Peyer's patch (tissue), 4 donors: ENCODE data around the gene HSPB6. TPM values are rescaled to one million over a fixed set of nuclear protein-coding genes. Genes with fewer than 3 reads are reported as not detected.

Source experiments
- DNase-seq, 3 donors: peaks; one replicate each; pipeline ENCODE4 v3.0.0-alpha.2; 2017 to 2019
- H3K27ac ChIP-seq, 4 donors: fragments of 200-600 bp; sonication (generic); one replicate each; pipeline ENCODE4 v1.5.1; 2016 to 2019
- H3K27me3 ChIP-seq, 2 donors: fragments of 200-600 bp; sonication (generic); one replicate each; pipeline ENCODE4 v1.5.1; 2019
- H3K36me3 ChIP-seq, 3 donors: fragments of 200-600 bp; sonication (generic); one replicate each; pipeline ENCODE4 v1.5.1; 2016 to 2019
- H3K4me1 ChIP-seq, 4 donors: fragments of 200-600 bp; sonication (generic); one replicate each; pipeline ENCODE4 v1.5.1; 2016 to 2019
- H3K4me3 ChIP-seq, 4 donors: fragments of 200-600 bp; sonication (generic); 1 replicate in 3 of 4; 2 replicates in 1 of 4; pipeline ENCODE4 v1.5.1; 2016 to 2019; ENCODE audit warnings: mild to moderate bottlenecking in 1 of 4
- H3K9me3 ChIP-seq, 4 donors: fragments of 200-600 bp; sonication (generic); one replicate each; pipeline ENCODE4 v1.5.1; 2016 to 2019; ENCODE audit warnings: mild to moderate bottlenecking in 1 of 4
- POLR2A ChIP-seq, 2 donors: fragments of 450-650 bp; IDR thresholded peaks; one replicate each; pipeline ENCODE4 v1.5.1; 2017; ENCODE audit warnings: antibody characterized with exemption in 2 of 2, mild to moderate bottlenecking in 2 of 2, moderate library complexity in 2 of 2
- total RNA-seq, 4 donors: library from RNA; depleted of rRNA; stranded (reverse); fragments of >200 nt; gene quantifications; one replicate each; pipeline ENCODE4 v1.1.0, GENCODE V29; 2016
- TF ChIP-seq, protein P1 (sequence below), 6 experiments: fragments of 450-650 bp in 4 of 6; fragments of 200-600 bp in 2 of 6; sonication (generic) in 1 of 6; IDR thresholded peaks; one replicate each; pipeline ENCODE4 v1.5.1; 2017 to 2019; ENCODE audit warnings: antibody characterized with exemption in 6 of 6, mild to moderate bottlenecking in 3 of 6, moderate library complexity in 1 of 6

Gene HSPB6
- total RNA-seq, 4 donors from 2014 or later = 9.2 to 19.8 (median 13.6) TPM

DNA sequence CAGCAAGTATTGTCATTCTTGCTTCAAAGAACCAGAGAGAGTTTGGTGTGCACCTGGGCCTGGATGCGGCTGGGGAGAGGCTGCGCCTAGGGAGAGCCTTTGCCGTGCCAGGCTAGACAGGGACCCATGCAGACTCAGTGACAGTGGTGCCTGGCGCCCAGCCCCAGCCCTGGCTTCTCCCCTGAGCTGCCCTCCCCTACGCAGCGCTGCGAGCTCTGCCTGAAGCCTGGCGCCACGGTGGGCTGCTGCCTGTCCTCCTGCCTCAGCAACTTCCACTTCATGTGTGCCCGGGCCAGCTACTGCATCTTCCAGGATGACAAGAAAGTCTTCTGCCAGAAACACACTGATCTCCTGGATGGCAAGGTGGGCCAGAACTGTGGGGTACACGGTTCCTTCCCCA is 27.1 kb downstream of the HSPB6 start:
- Histone ChIP-seq H3K4me1 (no peaks in the 10 kb centered on the region), H3K36me3 (peaks cover 0 to 100% (median 4%) of the 10 kb centered on the region in 3 donors), H3K9me3 (no peaks in the 10 kb centered on the region), H3K27me3 (no peaks in the 10 kb centered on the region), H3K4me3 (no peak overlapping the region), H3K27ac (no peak overlapping the region)
- no peak for TF ChIP-seq POLR2A (IDR thresholded peaks at IDR 0.05)
- TF ChIP-seq, protein P1, sequence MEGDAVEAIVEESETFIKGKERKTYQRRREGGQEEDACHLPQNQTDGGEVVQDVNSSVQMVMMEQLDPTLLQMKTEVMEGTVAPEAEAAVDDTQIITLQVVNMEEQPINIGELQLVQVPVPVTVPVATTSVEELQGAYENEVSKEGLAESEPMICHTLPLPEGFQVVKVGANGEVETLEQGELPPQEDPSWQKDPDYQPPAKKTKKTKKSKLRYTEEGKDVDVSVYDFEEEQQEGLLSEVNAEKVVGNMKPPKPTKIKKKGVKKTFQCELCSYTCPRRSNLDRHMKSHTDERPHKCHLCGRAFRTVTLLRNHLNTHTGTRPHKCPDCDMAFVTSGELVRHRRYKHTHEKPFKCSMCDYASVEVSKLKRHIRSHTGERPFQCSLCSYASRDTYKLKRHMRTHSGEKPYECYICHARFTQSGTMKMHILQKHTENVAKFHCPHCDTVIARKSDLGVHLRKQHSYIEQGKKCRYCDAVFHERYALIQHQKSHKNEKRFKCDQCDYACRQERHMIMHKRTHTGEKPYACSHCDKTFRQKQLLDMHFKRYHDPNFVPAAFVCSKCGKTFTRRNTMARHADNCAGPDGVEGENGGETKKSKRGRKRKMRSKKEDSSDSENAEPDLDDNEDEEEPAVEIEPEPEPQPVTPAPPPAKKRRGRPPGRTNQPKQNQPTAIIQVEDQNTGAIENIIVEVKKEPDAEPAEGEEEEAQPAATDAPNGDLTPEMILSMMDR (IDR thresholded peaks at IDR 0.05) = no peak
- DNase-seq = no peak

DNA sequence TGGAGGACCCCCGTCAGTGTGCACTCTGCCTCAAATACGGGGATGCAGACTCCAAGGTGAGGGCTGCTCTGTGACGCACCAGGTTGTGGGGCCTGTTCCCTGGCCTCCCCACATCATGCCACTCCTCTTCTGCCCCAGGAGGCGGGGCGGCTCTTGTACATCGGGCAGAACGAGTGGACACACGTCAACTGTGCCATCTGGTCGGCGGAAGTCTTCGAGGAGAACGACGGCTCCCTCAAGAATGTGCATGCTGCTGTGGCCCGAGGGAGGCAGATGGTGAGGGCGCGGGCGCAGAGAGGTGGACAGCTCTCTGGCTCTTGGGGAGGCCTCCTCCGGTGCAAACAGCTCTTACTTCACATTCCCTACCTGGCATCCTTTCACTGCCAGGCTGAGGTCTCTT is 27.8 kb downstream of the HSPB6 start:
- no peaks in the 10 kb centered on the region for H3K4me1 ChIP-seq
- H3K27ac ChIP-seq = no peak overlapping the region
- peaks cover 0 to 100% (median 4%) of the 10 kb centered on the region in 3 donors for H3K36me3 ChIP-seq
- no peak for DNase-seq
- no peak for TF ChIP-seq POLR2A (IDR thresholded peaks at IDR 0.05)
- TF ChIP-seq, protein P1 (IDR thresholded peaks at IDR 0.05) = no peak
- no peak overlapping the region for H3K4me3 ChIP-seq
- no peaks in the 10 kb centered on the region for H3K9me3 ChIP-seq
- H3K27me3 ChIP-seq = no peaks in the 10 kb centered on the region

DNA sequence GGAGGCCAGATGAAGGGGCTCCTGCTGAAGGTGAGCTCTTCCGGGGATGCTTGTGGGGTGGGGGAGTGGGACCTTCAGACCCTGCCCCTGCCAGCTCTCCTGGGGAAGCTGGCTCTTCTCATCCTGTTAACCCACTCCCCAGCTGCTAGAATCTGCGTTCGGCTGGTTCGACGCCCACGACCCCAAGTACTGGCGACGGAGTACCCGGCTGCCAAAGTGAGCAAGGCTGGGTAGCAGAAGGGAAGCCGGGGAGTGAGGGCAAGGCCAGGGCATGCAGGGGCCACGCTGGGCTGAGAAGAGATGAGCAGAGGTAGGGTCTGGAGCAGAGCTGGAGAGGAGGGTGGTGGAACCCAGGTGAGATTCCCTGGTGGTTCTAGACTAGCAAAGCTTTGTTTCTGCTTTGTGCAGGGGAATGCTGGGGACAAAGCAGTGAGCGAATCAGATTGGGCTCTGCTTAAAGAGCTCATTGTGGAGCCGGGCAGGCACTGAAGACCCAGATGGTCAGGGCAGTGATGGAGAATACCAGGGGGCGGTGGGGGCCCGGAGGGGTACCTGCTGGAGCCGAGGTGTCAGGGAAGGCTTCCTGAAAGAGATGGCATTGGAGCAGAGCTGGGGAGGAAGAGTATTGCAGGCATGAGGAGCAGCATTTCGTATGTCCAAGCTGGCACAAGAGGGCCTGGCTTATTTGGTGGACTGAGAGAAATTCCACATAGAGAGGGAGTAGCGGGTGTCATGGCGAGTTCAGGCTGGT is 28.7 kb downstream of the HSPB6 start:
- no peak for DNase-seq
- Histone ChIP-seq H3K4me1 (no peaks in the 10 kb centered on the region), H3K36me3 (peaks cover 0 to 100% (median 4%) of the 10 kb centered on the region in 3 donors), H3K4me3 (no peak overlapping the region), H3K9me3 (no peaks in the 10 kb centered on the region), H3K27ac (no peak overlapping the region), H3K27me3 (no peaks in the 10 kb centered on the region)
- TF ChIP-seq, protein P1 (IDR thresholded peaks at IDR 0.05) = no peak
- no peak for TF ChIP-seq POLR2A (IDR thresholded peaks at IDR 0.05)

DNA sequence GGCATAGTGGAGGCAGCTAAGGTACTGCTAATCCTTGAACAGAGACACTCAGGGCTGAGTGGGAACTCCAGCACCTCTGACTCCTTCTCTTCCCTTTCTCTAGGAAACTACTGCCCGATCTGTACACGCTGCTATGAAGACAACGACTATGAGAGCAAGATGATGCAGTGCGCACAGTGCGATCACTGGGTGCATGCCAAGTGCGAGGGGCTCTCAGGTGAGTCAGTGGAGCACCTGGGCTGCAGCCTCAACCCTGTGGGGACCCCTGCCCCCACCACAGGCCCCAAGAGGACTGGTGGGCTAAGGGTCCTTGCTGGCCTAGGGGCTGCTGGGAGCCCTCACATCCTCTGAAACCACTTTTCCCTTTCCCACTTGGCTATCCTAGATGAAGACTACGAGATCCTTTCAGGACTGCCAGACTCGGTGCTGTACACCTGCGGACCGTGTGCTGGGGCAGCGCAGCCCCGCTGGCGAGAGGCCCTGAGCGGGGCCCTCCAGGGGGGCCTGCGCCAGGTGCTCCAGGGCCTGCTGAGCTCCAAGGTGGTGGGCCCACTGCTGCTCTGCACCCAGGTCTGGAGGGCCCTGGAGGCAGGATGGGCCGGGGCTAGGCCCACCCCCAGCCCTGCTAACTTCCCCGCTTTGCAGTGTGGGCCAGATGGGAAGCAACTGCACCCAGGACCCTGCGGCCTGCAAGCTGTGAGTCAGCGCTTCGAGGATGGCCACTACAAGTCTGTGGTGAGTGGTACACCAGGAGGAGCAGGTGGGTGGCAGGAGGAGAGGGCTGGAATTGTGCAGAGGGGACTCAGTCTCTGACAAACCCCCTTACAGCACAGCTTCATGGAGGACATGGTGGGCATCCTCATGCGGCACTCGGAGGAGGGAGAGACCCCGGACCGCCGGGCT is 29.5 kb downstream of the HSPB6 start:
- Histone ChIP-seq H3K27me3 (no peaks in the 10 kb centered on the region), H3K4me3 (no peak overlapping the region), H3K9me3 (no peaks in the 10 kb centered on the region), H3K36me3 (peaks cover 0 to 100% (median 4%) of the 10 kb centered on the region in 3 donors), H3K4me1 (no peaks in the 10 kb centered on the region), H3K27ac (no peak overlapping the region)
- no peak for DNase-seq
- TF ChIP-seq POLR2A (IDR thresholded peaks at IDR 0.05) = no peak
- TF ChIP-seq, protein P1 (IDR thresholded peaks at IDR 0.05) = no peak

DNA sequence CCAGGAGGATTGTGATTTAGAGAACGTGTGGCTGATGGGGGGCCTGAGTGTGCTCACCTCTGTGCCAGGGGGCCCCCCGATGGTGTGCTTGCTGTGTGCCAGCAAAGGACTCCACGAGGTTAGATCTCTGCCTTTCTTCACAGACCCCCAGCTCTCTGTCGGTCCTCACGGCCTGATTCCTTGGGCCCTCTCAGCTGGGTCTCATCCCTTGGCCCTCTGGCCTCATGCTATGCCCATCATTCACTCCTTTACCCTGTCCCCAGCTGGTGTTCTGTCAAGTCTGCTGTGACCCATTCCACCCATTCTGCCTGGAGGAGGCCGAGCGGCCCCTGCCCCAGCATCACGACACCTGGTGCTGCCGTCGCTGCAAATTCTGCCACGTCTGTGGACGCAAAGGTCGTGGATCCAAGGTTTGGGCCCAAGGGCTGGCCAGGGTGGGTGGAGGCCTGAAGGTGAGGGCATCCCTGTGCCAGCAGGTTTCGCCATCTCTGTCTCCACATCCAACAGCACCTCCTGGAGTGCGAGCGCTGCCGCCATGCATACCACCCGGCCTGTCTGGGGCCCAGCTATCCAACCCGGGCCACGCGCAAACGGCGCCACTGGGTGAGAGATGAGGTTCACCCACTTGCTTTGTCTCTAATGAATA is 31.5 kb downstream of the HSPB6 start:
- no peaks in the 10 kb centered on the region for H3K4me1 ChIP-seq
- no peak for DNase-seq
- no peak overlapping the region for H3K4me3 ChIP-seq
- H3K27ac ChIP-seq = no peak overlapping the region
- H3K27me3 ChIP-seq = no peaks in the 10 kb centered on the region
- TF ChIP-seq, protein P1 (IDR thresholded peaks at IDR 0.05) = no peak
- no peak for TF ChIP-seq POLR2A (IDR thresholded peaks at IDR 0.05)
- H3K9me3 ChIP-seq = no peaks in the 10 kb centered on the region
- H3K36me3 ChIP-seq = peaks cover 0 to 98% (median 4%) of the 10 kb centered on the region in 3 donors
